Natural killer cell (primary cell): ENCODE measurements around the gene PLXNA2. TPM values are rescaled to one million over a fixed set of nuclear protein-coding genes. Genes with fewer than 3 reads are reported as not detected.

Source experiments
- ATAC-seq, 3 donors: fragments of 150-1000 bp in 2 of 3; fragments of 200-7000 bp in 1 of 3; cut with Tn5 transposase; 1 replicate in 1 of 3; 2 replicates in 2 of 3; pipeline ENCODE4 v1.10.0; 2021; ENCODE audit warnings: mild to moderate bottlenecking in 2 of 3, moderate library complexity in 2 of 3
- DNase-seq, 2 donors: peaks; one replicate each; pipeline versions ENCODE4 v3.0.0 to v3.0.0-alpha.2; 2013 to 2021; ENCODE audit warnings: mixed read lengths in 1 of 2
- H3K27ac ChIP-seq: one replicate; pipeline ENCODE4 v1.5.1; 2013; ENCODE audit warnings: mild to moderate bottlenecking, low read length
- H3K27me3 ChIP-seq: one replicate; pipeline ENCODE4 v1.6.1; 2013; ENCODE audit warnings: low read length; ENCODE audit not compliant: control insufficient read depth, insufficient read depth
- H3K36me3 ChIP-seq: one replicate; pipeline ENCODE4 v1.6.1; 2013; ENCODE audit warnings: low read length; ENCODE audit not compliant: control insufficient read depth, insufficient read depth
- H3K4me1 ChIP-seq: one replicate; pipeline ENCODE4 v1.6.1; 2013; ENCODE audit warnings: low read length; ENCODE audit not compliant: control insufficient read depth, insufficient read depth
- H3K4me3 ChIP-seq: one replicate; pipeline ENCODE4 v1.5.1; 2013; ENCODE audit warnings: low read length
- H3K9me3 ChIP-seq: one replicate; pipeline ENCODE4 v1.6.1; 2013; ENCODE audit warnings: low read length; ENCODE audit not compliant: control insufficient read depth, insufficient read depth
- H3K27ac Mint-ChIP-seq, 2 donors: one replicate each; pipeline ENCODE4 v1.8.0; 2022; ENCODE audit warnings: mild to moderate bottlenecking in 2 of 2, mixed read lengths in 2 of 2, moderate library complexity in 1 of 2
- H3K27me3 Mint-ChIP-seq, 2 donors: one replicate each; pipeline ENCODE4 v1.8.0; 2022; ENCODE audit warnings: low read depth in 2 of 2, mixed read lengths in 2 of 2
- H3K36me3 Mint-ChIP-seq: one replicate; pipeline ENCODE4 v1.8.0; 2022; ENCODE audit warnings: mixed read lengths
- H3K4me1 Mint-ChIP-seq, 2 donors: one replicate each; pipeline ENCODE4 v1.8.0; 2022; ENCODE audit warnings: mixed read lengths in 2 of 2
- H3K4me3 Mint-ChIP-seq: one replicate; pipeline ENCODE4 v1.8.0; 2022; ENCODE audit warnings: mild to moderate bottlenecking, moderate library complexity, mixed read lengths
- H3K9me3 Mint-ChIP-seq, 2 donors: one replicate each; pipeline ENCODE4 v1.8.0; 2022; ENCODE audit warnings: mixed read lengths in 2 of 2
- WGBS: methylation state at CpG from one replicate; pipeline ENCODE4 v1.1.7; 2013; ENCODE audit warnings: missing lambda C conversion rate; ENCODE audit not compliant: insufficient coverage; 5-methylcytosine and 5-hydroxymethylcytosine counted together
- intact Hi-C: fragments of 100-400 bp; cut with micrococcal nuclease; formaldehyde crosslinking; loops from one replicate; pipeline ENCODE4 v1.14.2; 2022
- total RNA-seq, 4 donors: library from RNA; stranded (reverse); fragments of 120-200 nt in 1 of 4; gene quantifications; one replicate each; pipeline versions ENCODE4 v1.2.3 to v1.2.4, GENCODE V29; 2013 to 2022
- TF ChIP-seq, protein P1 (sequence below): fragments of 200-600 bp; IDR thresholded peaks from one replicate; pipeline ENCODE4 v1.8.0; 2022; ENCODE audit warnings: antibody characterized with exemption

PLXNA2 gene
- total RNA-seq, 3 donors from 2014 or later (not counting 1 experiment from before 2014, with no cell fraction given) = 2.8 to 8.4 (median 2.8) TPM

GRCh38 chr1:208036106-208036808 is 207.9 kb downstream of the PLXNA2 start:
- ATAC-seq (no peak), DNase-seq (no peak)
- no peak overlapping the region for H3K27ac Mint-ChIP-seq
- Histone ChIP-seq H3K27ac (no peak overlapping the region), H3K27me3 (no peaks in the 10 kb centered on the region), H3K36me3 (no peaks in the 10 kb centered on the region), H3K4me3 (no peak overlapping the region), H3K4me1 (no peaks in the 10 kb centered on the region), H3K9me3 (no peaks in the 10 kb centered on the region)
- no peaks in the 10 kb centered on the region for H3K9me3 Mint-ChIP-seq
- H3K36me3 Mint-ChIP-seq = no peaks in the 10 kb centered on the region
- H3K4me1 Mint-ChIP-seq = no peaks in the 10 kb centered on the region
- TF ChIP-seq, protein P1, sequence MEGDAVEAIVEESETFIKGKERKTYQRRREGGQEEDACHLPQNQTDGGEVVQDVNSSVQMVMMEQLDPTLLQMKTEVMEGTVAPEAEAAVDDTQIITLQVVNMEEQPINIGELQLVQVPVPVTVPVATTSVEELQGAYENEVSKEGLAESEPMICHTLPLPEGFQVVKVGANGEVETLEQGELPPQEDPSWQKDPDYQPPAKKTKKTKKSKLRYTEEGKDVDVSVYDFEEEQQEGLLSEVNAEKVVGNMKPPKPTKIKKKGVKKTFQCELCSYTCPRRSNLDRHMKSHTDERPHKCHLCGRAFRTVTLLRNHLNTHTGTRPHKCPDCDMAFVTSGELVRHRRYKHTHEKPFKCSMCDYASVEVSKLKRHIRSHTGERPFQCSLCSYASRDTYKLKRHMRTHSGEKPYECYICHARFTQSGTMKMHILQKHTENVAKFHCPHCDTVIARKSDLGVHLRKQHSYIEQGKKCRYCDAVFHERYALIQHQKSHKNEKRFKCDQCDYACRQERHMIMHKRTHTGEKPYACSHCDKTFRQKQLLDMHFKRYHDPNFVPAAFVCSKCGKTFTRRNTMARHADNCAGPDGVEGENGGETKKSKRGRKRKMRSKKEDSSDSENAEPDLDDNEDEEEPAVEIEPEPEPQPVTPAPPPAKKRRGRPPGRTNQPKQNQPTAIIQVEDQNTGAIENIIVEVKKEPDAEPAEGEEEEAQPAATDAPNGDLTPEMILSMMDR = no peak
- intact Hi-C loops = no loop called here
- 85% methylated on average over 6 of the region's 8 CpGs for WGBS
- H3K27me3 Mint-ChIP-seq = no peaks in the 10 kb centered on the region
- H3K4me3 Mint-ChIP-seq = no peak overlapping the region

DNA sequence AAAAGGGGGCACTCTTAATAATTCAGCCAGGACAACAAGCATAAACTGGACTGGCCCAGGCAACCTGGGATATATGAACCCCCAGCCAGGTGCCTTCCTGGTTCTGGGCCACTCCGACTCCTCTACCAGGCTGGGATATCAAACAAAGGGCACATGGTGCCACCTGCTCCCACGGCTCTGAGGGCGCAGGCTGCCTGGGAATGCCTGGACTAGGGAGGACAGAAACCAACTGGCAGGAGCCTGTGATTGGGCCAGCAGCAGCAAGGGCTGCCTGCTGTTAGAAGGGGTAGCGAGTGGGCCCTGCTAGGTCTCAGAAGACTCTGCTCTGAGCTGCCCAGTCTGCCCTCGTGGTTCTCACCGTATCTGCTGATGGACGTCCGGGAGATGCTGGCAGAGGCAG is 210.0 kb downstream of the PLXNA2 start:
- no peaks in the 10 kb centered on the region for H3K27me3 ChIP-seq
- no peaks in the 10 kb centered on the region for H3K36me3 ChIP-seq
- intact Hi-C loops = no loop called here
- Mint-ChIP-seq H3K27ac (no peak overlapping the region), H3K4me3 (no peak overlapping the region), H3K36me3 (no peaks in the 10 kb centered on the region), H3K4me1 (no peaks in the 10 kb centered on the region), H3K27me3 (peaks cover 0 to 3% of the 10 kb centered on the region in 2 donors), H3K9me3 (no peaks in the 10 kb centered on the region)
- H3K4me3 ChIP-seq = no peak overlapping the region
- H3K9me3 ChIP-seq = no peaks in the 10 kb centered on the region
- no peak for ATAC-seq
- WGBS = 77% methylated on average over 8 of the region's 8 CpGs
- TF ChIP-seq, protein P1 = no peak
- no peak overlapping the region for H3K27ac ChIP-seq
- DNase-seq = no peak
- no peaks in the 10 kb centered on the region for H3K4me1 ChIP-seq

- H3K27me3 Mint-ChIP-seq = peaks cover 0 to 3% of the 10 kb centered on the region in 2 donors
- no peaks in the 10 kb centered on the region for H3K9me3 ChIP-seq
- no peaks in the 10 kb centered on the region for H3K36me3 ChIP-seq
- no peaks in the 10 kb centered on the region for H3K27me3 ChIP-seq
- TF ChIP-seq, protein P1 = no peak
- no peaks in the 10 kb centered on the region for H3K4me1 Mint-ChIP-seq
- H3K36me3 Mint-ChIP-seq = no peaks in the 10 kb centered on the region
- H3K27ac Mint-ChIP-seq = no peak overlapping the region
- 92% methylated on average over 10 of the region's 10 CpGs for WGBS
- no peak for DNase-seq
- ATAC-seq = no peak
- no peaks in the 10 kb centered on the region for H3K9me3 Mint-ChIP-seq
- no peak overlapping the region for H3K4me3 Mint-ChIP-seq
- H3K4me3 ChIP-seq = no peak overlapping the region
- no peaks in the 10 kb centered on the region for H3K4me1 ChIP-seq
- intact Hi-C loops = no loop called here
- H3K27ac ChIP-seq = no peak overlapping the region
Measured at GRCh38 chr1:208033236-208033635, 210.9 kb downstream of the PLXNA2 start.

- TF ChIP-seq, protein P1 = no peak
- no peak for DNase-seq
- ATAC-seq = no peak
- peaks cover 0 to 3% of the 10 kb centered on the region in 2 donors for H3K27me3 Mint-ChIP-seq
- Histone ChIP-seq H3K4me1 (no peaks in the 10 kb centered on the region), H3K27ac (no peak overlapping the region), H3K4me3 (no peak overlapping the region), H3K9me3 (no peaks in the 10 kb centered on the region), H3K27me3 (no peaks in the 10 kb centered on the region), H3K36me3 (no peaks in the 10 kb centered on the region)
- no peak overlapping the region for H3K27ac Mint-ChIP-seq
- H3K4me1 Mint-ChIP-seq = no peaks in the 10 kb centered on the region
- no peak overlapping the region for H3K4me3 Mint-ChIP-seq
- no peaks in the 10 kb centered on the region for H3K9me3 Mint-ChIP-seq
- 87% methylated on average over 4 of the region's 4 CpGs for WGBS
- H3K36me3 Mint-ChIP-seq = no peaks in the 10 kb centered on the region
- intact Hi-C loops = no loop called here
Measured at GRCh38 chr1:208031932-208032320, 212.3 kb downstream of the PLXNA2 start.
